A549 (cell line): ENCODE data around the gene DUOX2.

ENCODE experiments used
- CHD2 ChIP-seq: fragments of 150-350 bp; IDR thresholded peaks from 2 replicates; pipeline ENCODE4 v1.6.1; 2014; ENCODE audit warnings: low read length; ENCODE audit not compliant: partially characterized antibody
- CTCF ChIP-seq: fragments of >200 bp; sonication (Bioruptor Twin); formaldehyde crosslinking; IDR thresholded peaks from 3 replicates; pipeline ENCODE4 v1.5.1; 2016
- ELK1 ChIP-seq: fragments of 150-350 bp; IDR thresholded peaks from 2 replicates; pipeline ENCODE4 v1.6.1; 2014; ENCODE audit warnings: low read depth, mild to moderate bottlenecking, low read length
- HMGXB4 ChIP-seq: fragments of 250-450 bp; sonication (Bioruptor Pico); IDR thresholded peaks from 2 replicates; pipeline ENCODE4 v1.5.0; 2021; ENCODE audit warnings: mild to moderate bottlenecking, moderate library complexity, borderline replicate concordance
- POLR2A ChIP-seq: IDR thresholded peaks from 2 replicates; pipeline ENCODE4 v1.6.1; 2012; ENCODE audit warnings: mild to moderate bottlenecking, low read length
- RAD21 ChIP-seq, 2 experiments: fragments of >200 bp in 1 of 2; sonication (Bioruptor Twin) in 1 of 2; formaldehyde crosslinking in 1 of 2; IDR thresholded peaks in 1 of 2; conservative IDR thresholded peaks in 1 of 2; 2 replicates in 1 of 2; 3 replicates in 1 of 2; pipeline ENCODE4 v1.6.1; 2012 to 2018; ENCODE audit warnings: inconsistent platforms in 1 of 2
- RARB ChIP-seq: fragments of 250-450 bp; sonication (Bioruptor Pico); IDR thresholded peaks from 2 replicates; pipeline ENCODE4 v1.8.0; 2021; ENCODE audit warnings: mild to moderate bottlenecking, moderate library complexity
- RCOR1 ChIP-seq: fragments of 150-350 bp; IDR thresholded peaks from 2 replicates; pipeline ENCODE4 v1.6.1; 2014; ENCODE audit warnings: antibody characterized with exemption, low read length, low read depth
- REST ChIP-seq: fragments of 200-600 bp; sonication (generic); IDR thresholded peaks from 2 replicates; pipeline ENCODE4 v1.6.1; 2016; ENCODE audit warnings: antibody characterized with exemption, mild to moderate bottlenecking, moderate library complexity
- RFX5 ChIP-seq: fragments of 450-650 bp; IDR thresholded peaks from 2 replicates; pipeline ENCODE4 v1.7.1; 2014; ENCODE audit warnings: antibody characterized with exemption, mild to moderate bottlenecking, moderate library complexity
- RNF2 ChIP-seq: fragments of 200-600 bp; sonication (generic); IDR thresholded peaks from 2 replicates; pipeline ENCODE4 v1.6.1; 2016; ENCODE audit warnings: low read depth, mild to moderate bottlenecking, antibody characterized with exemption, moderate library complexity, borderline replicate concordance
- SMC3 ChIP-seq: fragments of >200 bp; sonication (Bioruptor Twin); formaldehyde crosslinking; IDR thresholded peaks from 3 replicates; pipeline ENCODE4 v1.6.1; 2018; ENCODE audit warnings: inconsistent platforms
- SREBF2 ChIP-seq: fragments of 450-650 bp; IDR thresholded peaks from 2 replicates; pipeline ENCODE4 v1.6.1; 2014; ENCODE audit warnings: mild to moderate bottlenecking, moderate library complexity
- TFCP2L1 ChIP-seq: fragments of 250-450 bp; sonication (Bioruptor Pico); IDR thresholded peaks from 2 replicates; pipeline ENCODE4 v1.5.0; 2021; ENCODE audit warnings: mild to moderate bottlenecking

GRCh38 chr15:45099549-45100165 lies 14.3 kb downstream of the DUOX2 start:
- TF ChIP-seq CTCF: no peak
- TF ChIP-seq CHD2: no peak
- no peak for TF ChIP-seq REST
- TF ChIP-seq RAD21 (conservative IDR thresholded peaks at IDR 0.05 in 1 of 2, IDR thresholded peaks at IDR 0.05 in 1 of 2): no peak
- TF ChIP-seq HMGXB4 (CRISPR knock-in tag): no peak
- TF ChIP-seq RARB: no peak
- no peak for TF ChIP-seq SREBF2
- no peak for TF ChIP-seq TFCP2L1 (CRISPR knock-in tag)
- TF ChIP-seq SMC3: no peak
- TF ChIP-seq POLR2A: no peak
- no peak for TF ChIP-seq RCOR1
- no peak for TF ChIP-seq ELK1
- no peak for TF ChIP-seq RFX5
- TF ChIP-seq RNF2: no peak
